ENCODE measurements around the gene AOPEP. TPM values are rescaled to one million over a fixed set of nuclear protein-coding genes. Genes with fewer than 3 reads are reported as not detected.

Gene AOPEP
- total and polyA plus RNA-seq, 9 of the 15 experiments (the other 6 are each of a cell fraction or from before 2014, with no cell fraction given), result 4.5 to 19.3 (median 13.5) TPM

DNA sequence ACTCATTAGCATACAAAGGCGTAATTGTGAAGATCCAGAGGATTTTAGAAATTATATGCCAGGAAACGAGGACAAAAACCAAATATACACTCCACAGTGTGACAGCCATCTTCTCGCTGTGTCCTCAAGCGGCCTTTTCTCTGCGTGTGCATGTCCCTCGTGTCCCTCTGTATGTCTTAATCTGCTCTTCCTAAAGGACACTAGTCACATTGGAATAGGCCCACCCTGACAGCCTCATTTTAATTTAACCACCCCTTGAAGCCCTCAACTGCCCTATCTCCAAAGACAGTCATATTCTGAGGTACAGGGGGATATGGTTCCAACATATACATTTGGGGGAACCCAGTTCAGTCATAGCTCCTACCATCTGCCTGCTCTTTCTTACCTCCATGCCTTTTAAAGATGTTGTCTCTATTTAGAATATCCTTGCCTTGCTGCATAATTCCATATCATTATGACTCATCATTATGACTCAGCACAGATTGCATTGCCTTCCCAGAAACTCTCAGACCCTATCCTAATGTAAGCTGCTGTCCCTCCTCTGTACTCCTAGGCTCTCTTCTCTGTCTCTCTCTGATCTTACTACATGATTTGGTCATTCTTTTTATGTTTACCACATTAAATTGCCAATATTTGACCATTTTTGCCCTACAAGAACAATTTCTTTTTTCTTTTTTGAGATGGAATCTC lies 210.9 kb downstream of the AOPEP start (continued):
- TF ChIP-seq CTCF (IDR thresholded peaks at IDR 0.05 in 2 of 3, conservative IDR thresholded peaks at IDR 0.05 in 1 of 3; ENCODE audit: insufficient read depth in 2 of 3, low read depth in 1 of 3, low read length in 3 of 3), result no peak; a peak in 1 of 6 replicates
- no peak for TF ChIP-seq CEBPZ (IDR thresholded peaks at IDR 0.05; ENCODE audit: borderline replicate concordance, low read depth, low read length)
- TF ChIP-seq SREBF1 (IDR thresholded peaks at IDR 0.05; ENCODE audit: borderline replicate concordance, low read depth, low read length), result no peak
- TF ChIP-seq FOS (IDR thresholded peaks at IDR 0.05; ENCODE audit: extremely low read depth, insufficient read length), result peak; percentile 79
- TF ChIP-seq C11orf30 (IDR thresholded peaks at IDR 0.05; ENCODE audit: low read depth), result peak; percentile 99
- no peak for TF ChIP-seq ZNF77 (CRISPR knock-in tag; IDR thresholded peaks at IDR 0.05)
- TF ChIP-seq SMARCA4 (IDR thresholded peaks at IDR 0.05), result peak; percentile 98
- no peak for TF ChIP-seq ZC3H8 (IDR thresholded peaks at IDR 0.05)
- TF ChIP-seq RNF219 (CRISPR knock-in tag; IDR thresholded peaks at IDR 0.05), result no peak
- TF ChIP-seq ZNF592 (IDR thresholded peaks at IDR 0.05), result 0 out of 2 replicates have a peak, but pooled peaks have one; percentile 63
- TF ChIP-seq ZFP1 (CRISPR knock-in tag; IDR thresholded peaks at IDR 0.05), result no peak
- TF ChIP-seq NCOA6 (IDR thresholded peaks at IDR 0.05), result no peak
- TF ChIP-seq MXI1 (IDR thresholded peaks at IDR 0.05; ENCODE audit: low read depth, low read length), result no peak
- TF ChIP-seq NCOA1 (IDR thresholded peaks at IDR 0.05; ENCODE audit: low read depth), result peak; percentile 63; the same call in 1 of the 2 replicates
- TF ChIP-seq MAFK (IDR thresholded peaks at IDR 0.05; ENCODE audit: low read length), result peak; percentile 96
- peak; percentile 27; the same call in 1 of the 2 replicates for TF ChIP-seq NR2C1 (IDR thresholded peaks at IDR 0.05)
- TF ChIP-seq NR2C1 (tag; IDR thresholded peaks at IDR 0.05), result 0 out of 2 replicates have a peak, but pooled peaks have one; percentile 0
- TF ChIP-seq NCOR1 (IDR thresholded peaks at IDR 0.05), result peak; percentile 32; the same call in 1 of the 2 replicates

All from K562 (cell line).